Erythroblast (primary cell): ENCODE data around the gene RHO.

ENCODE experiments used
- GATA1 ChIP-seq: IDR thresholded peaks from 2 replicates; pipeline ENCODE4 v1.6.1; 2011; ENCODE audit warnings: low read depth, mild to moderate bottlenecking, control low read depth, low read length, moderate library complexity
- POLR2A ChIP-seq: IDR thresholded peaks from 2 replicates; pipeline ENCODE4 v1.6.1; 2011; ENCODE audit warnings: mild to moderate bottlenecking, low read length

GRCh38 chr3:129519896-129520715 is 8.3 kb upstream of the RHO start:
- TF ChIP-seq POLR2A (no peak), GATA1 (no peak)
